ENCODE measurements around the gene CGREF1.

The CGREF1 gene

GRCh38 chr2:27109083-27109482 lies 9.8 kb downstream of the CGREF1 start:
- DNase-seq: no peak

- no peak for DNase-seq
Measured at GRCh38 chr2:27108221-27108620, 10.7 kb downstream of the CGREF1 start.

GRCh38 chr2:27105981-27106380 lies 12.9 kb downstream of the CGREF1 start:
- no peak for DNase-seq

DNA sequence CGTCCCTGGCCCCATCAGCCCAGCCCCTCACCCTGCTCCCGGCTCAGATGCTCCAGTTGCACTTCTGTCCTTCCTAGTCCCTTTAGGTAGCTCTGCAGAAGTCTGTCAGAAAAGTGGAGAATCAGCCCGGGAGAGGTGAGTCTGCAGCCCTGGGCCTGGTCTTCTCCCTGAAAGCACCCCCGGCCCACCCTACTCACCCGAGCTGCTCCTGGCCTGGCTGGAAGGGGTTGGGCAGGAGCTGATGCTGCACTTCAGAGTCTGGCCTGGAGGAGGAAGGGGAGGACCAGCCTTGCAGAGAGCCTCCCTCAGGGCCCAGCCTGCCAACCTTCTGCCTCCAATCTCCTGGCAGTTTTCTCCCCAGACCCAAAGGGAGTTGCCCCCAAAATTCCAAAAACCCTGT lies 16.6 kb downstream of the CGREF1 start:
- DNase-seq: no peak

- no peak for DNase-seq
Measured at GRCh38 chr2:27100036-27100435, 18.9 kb downstream of the CGREF1 start.

GRCh38 chr2:27099334-27099955 lies 19.5 kb downstream of the CGREF1 start:
- no peak for DNase-seq

- no peak for DNase-seq
Measured at GRCh38 chr2:27097341-27097740, 21.6 kb downstream of the CGREF1 start.

DNA sequence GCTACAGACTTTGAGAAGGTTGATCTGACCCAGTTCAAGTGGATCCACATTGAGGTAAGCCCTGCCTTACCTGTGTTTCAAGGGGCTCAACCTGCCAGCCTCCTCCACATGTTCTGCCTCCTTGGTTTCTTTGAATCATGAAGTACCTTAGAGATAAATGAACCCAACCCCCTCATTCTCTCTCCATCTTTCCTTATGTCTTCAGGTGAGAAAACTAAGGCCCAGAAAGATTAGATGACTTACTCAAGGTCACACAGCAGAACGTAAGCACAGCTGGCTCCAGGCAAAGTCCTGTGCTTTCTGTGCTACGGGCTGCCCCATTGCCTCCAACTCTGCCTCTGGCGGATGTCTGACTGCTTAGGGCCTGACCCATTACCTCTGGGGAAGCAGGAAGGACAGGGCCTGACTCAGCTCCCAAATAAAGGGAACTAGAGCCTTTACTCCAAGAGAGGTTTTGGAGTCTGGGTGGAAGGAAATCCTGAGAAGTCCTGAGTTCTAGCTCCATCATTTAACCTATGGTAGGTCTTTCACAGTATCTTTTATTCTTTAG lies 22.1 kb downstream of the CGREF1 start:
- DNase-seq: no peak

GRCh38 chr2:27095745-27096651 lies 22.9 kb downstream of the CGREF1 start:
- DNase-seq: no peak

GRCh38 chr2:27095427-27095744 lies 23.5 kb downstream of the CGREF1 start:
- no peak for DNase-seq

GRCh38 chr2:27094353-27094984 lies 24.5 kb downstream of the CGREF1 start:
- DNase-seq: no peak

DNA sequence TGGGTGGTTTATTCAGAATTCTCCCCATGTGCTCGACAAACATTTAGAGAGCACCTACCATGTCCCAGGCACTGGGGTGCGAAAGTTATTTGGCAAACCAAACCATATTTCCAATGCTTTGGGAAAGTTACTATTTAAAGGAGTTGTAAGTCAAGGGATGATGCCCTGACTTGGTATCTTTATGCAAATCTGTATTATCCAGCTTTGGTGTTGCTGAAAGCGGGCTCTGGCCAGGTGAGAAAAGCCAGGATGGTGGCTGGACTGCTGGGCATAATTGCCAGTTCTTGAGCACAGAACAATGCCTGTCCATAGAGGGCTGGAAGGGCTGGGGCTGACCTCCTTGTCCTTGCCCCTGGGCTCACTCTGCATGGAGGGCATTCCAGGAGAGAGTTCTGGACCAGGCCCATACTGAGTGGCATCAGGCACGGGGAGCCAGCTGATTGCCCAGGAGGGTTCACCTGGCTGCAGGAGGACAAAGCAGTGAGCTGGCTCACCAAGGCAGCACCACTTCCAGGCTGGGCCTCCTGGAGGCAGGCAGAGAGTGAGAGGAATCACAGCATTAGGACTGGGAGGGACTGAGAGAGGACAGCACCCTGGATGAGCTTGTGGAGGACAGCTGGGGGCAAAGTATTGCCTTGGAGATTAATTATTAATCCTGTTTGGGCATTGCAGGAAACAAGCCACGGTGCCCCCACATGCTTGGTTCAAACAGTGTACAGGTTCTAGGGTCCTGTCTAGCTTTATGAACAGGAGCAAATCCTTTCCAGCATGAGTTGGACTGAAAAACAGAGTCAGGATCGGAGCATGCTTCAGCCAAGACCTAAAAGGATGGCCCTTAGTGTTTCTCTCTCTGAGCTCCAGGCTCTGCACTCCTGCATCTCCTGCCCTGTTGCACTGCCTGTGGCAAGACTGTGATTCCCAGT lies 25.2 kb downstream of the CGREF1 start:
- no peak for DNase-seq

GRCh38 chr2:27092696-27093429 lies 26.1 kb downstream of the CGREF1 start:
- no peak for DNase-seq

DNA sequence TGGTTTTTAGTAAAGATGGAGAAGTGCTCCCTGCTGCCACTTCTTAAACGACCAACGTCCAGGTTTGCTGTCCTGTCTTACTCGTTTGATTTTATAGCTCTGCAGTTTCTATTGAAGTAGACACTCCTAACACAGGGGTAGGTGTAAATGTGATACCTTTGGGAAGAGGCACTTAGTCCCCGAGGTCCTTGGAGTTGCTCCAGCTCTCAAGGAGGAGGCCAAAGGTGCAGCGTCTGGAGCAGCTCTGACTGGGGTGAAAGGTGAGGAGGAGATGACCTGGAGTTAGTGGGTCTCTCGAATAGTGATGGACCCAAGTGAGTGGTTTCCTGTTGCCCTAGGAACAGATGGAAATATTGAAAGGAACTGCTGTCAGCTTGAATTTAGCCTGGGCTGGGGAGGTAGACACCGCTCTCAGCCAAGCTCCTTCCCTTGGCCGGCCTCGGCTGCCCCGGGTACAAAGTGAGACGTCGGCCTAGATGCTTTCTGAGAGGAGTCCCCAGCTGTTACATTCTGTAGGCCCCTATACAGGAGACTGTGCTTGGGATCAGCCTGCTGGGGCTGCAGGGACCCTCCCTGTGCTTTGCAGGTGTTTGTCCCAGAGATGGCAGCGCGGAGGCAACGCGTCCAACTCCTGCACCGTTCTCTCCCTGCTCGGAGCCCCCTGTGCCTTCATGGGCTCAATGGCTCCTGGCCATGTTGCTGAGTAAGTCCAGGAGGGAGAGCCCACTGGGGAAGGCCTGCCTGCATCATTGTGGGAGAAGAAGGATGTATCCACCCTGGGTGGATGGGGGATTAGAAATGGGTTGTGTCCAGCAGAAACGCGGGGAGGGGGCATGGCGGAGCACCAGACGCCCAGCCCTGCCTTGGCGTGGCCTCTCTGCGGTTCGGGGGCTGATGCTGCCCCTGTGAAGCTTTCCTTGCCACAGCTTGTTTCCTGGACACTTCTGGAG lies 26.9 kb downstream of the CGREF1 start:
- no peak for DNase-seq

- DNase-seq: no peak
Measured at GRCh38 chr2:27089111-27089954, 29.6 kb downstream of the CGREF1 start.

GRCh38 chr2:27088634-27089033 lies 30.3 kb downstream of the CGREF1 start:
- no peak for DNase-seq

DNA sequence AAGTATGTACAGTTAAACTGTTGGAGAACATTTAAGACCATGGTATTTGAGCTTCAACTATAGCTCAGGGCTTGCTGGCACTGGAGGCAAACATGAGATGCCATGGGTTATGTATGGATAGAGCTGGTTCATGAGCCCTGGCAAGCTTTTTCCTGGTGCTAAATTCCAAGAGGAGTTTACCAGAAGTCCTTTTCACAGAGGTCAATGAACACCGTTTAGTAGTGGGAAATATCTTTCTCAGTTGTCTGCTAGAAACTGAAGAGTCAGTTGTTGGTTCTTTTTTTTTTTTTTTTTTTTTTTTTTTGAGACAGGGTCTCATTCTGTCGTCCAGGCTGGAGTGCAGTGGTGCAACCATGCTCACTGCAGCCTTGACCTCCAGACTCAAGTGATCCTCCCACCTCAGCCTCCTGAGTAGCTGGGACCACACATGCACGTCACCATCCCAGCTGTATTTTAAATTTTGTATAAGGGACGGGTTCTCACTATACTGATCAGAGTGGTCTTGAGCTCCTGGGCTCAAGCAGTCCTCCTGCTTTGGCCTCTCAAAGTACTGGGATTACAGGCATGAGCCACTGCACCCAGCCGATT lies 31.0 kb downstream of the CGREF1 start:
- DNase-seq: no peak

DNA sequence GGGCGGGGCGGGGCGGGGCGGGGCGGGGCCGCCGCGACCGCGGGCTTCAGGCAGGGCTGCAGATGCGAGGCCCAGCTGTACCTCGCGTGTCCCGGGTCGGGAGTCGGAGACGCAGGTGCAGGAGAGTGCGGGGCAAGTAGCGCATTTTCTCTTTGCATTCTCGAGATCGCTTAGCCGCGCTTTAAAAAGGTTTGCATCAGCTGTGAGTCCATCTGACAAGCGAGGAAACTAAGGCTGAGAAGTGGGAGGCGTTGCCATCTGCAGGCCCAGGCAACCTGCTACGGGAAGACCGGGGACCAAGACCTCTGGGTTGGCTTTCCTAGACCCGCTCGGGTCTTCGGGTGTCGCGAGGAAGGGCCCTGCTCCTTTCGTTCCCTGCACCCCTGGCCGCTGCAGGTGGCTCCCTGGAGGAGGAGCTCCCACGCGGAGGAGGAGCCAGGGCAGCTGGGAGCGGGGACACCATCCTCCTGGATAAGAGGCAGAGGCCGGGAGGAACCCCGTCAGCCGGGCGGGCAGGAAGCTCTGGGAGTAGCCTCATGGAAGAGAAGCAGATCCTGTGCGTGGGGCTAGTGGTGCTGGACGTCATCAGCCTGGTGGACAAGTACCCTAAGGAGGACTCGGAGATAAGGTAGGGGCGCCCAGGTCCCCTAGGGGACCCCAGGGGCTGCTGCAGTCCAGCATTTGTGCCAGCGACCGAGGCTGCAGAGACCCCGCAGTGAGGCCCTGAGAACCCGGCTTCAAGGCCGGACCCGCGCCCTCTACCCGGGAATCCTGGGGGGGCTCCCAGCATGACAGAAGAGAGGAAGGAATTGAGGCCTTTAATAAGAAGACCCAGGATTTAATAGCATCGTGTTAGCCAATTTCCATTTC lies 32.0 kb downstream of the CGREF1 start, which contains the start of gene KHK:
Gene KHK (plus strand): TSS at position 49 of the 870 bp plus-strand sequence. CDS start 488 bp downstream, at position 537.
- DNase-seq: no peak
